ENCODE measurements around the gene EPSTI1.
A peak's percentile ranks its signal among the peaks of the same experiment; 100 is the strongest.

Gene EPSTI1

DNA sequence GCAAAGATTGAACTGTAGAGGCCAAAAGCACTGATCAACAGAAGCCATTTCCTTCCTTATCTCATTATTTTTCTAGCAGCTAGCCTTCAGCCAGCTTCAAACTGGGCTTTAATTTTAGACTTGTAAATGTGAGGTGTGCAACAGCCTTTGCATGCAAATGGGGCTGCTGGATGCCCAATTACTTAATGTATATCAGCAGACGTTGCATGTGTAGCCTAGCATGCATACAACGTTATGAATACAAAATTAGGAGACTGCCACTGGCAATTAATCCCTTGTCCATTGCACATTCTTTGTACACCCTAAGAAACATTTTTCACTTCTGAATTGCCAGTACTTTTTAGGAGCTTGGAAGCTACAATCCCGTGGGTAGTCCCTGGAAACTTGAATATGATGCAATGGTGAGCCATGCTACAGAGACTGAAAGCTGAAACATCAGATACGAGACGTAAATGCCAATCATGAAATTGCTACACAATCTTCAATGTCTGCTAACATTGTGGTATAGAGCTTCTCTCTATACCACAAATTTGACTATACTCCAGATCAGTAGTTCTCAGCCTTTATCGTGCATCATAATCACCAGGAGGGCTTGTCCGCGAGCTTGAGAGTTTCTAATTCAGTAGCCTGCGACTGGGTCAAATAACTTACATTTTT is 20.2 kb downstream of the EPSTI1 start:
- Histone ChIP-seq H4K20me1 (ENCODE audit: insufficient read depth) (no peaks in the 10 kb centered on the region), H3K79me2 (ENCODE audit: insufficient read depth, low read depth) (no peaks in the 10 kb centered on the region), H2AFZ (ENCODE audit: low read depth) (no peak overlapping the region), H3K27ac (no peak overlapping the region), H3K36me3 (ENCODE audit: insufficient read depth) (no peaks in the 10 kb centered on the region), H3K27me3 (ENCODE audit: insufficient read depth, low read depth) (no peaks in the 10 kb centered on the region), H3K4me3 (IDR thresholded peaks at IDR 0.05; ENCODE audit: insufficient read depth, low read depth, low read length) (no peak overlapping the region), H3K4me1 (ENCODE audit: low read depth, poor library complexity, severe bottlenecking) (peaks cover 16% of the 10 kb centered on the region), H3K9ac (no peak overlapping the region), H3K4me2 (no peak overlapping the region)
- TF ChIP-seq, protein P1, sequence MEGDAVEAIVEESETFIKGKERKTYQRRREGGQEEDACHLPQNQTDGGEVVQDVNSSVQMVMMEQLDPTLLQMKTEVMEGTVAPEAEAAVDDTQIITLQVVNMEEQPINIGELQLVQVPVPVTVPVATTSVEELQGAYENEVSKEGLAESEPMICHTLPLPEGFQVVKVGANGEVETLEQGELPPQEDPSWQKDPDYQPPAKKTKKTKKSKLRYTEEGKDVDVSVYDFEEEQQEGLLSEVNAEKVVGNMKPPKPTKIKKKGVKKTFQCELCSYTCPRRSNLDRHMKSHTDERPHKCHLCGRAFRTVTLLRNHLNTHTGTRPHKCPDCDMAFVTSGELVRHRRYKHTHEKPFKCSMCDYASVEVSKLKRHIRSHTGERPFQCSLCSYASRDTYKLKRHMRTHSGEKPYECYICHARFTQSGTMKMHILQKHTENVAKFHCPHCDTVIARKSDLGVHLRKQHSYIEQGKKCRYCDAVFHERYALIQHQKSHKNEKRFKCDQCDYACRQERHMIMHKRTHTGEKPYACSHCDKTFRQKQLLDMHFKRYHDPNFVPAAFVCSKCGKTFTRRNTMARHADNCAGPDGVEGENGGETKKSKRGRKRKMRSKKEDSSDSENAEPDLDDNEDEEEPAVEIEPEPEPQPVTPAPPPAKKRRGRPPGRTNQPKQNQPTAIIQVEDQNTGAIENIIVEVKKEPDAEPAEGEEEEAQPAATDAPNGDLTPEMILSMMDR (conservative IDR thresholded peaks at IDR 0.05; ENCODE audit: low read depth, low read length) = no peak

DNA sequence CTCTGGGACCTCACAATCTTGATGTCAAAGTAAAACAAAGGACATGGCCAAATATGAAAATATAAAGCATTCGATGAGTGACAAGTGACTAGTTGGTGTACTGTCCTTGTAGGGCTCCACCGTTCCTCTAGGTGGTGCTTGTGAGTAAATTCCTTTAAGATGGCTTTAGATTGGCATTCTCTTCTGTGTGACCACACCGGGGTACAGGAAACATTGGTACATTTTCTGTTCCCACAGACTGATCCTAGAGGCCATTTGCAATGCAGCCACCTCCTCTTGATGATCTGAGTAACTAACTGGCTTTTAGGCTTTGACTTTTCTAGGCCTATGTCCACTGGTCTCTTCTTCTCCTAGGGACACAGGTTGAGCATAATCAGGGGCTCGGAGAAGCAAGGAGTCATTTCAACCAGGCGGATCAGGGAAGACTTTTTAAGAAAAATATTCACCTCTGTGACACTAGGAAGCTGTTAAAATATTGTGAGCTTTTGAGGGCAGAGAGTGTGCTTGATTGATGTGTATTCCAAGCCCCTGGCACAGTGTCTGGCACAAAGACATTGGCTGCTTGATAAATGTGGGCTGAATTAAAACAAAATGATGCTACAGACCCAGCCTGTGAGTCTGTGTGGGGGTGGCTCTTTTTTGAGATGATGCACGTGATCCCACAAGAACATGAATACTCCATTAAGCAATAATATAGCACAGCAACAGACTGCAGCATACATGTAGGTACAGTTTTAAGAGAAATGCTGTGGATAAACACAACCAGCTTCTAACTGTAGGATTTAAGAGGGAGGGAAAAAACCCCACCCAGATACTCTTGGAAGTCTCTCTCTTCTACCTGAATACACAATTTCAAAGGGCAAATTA is 21.0 kb downstream of the EPSTI1 start:
- Histone ChIP-seq H3K4me1 (ENCODE audit: low read depth, poor library complexity, severe bottlenecking) (peaks cover 16% of the 10 kb centered on the region), H3K27ac (no peak overlapping the region), H3K4me2 (no peak overlapping the region), H4K20me1 (ENCODE audit: insufficient read depth) (no peaks in the 10 kb centered on the region), H3K79me2 (ENCODE audit: insufficient read depth, low read depth) (no peaks in the 10 kb centered on the region), H2AFZ (ENCODE audit: low read depth) (no peak overlapping the region), H3K9ac (no peak overlapping the region), H3K27me3 (ENCODE audit: insufficient read depth, low read depth) (no peaks in the 10 kb centered on the region), H3K36me3 (ENCODE audit: insufficient read depth) (no peaks in the 10 kb centered on the region), H3K4me3 (IDR thresholded peaks at IDR 0.05; ENCODE audit: insufficient read depth, low read depth, low read length) (no peak overlapping the region)
- TF ChIP-seq, protein P1 (conservative IDR thresholded peaks at IDR 0.05; ENCODE audit: low read depth, low read length) = peak; percentile 77

DNA sequence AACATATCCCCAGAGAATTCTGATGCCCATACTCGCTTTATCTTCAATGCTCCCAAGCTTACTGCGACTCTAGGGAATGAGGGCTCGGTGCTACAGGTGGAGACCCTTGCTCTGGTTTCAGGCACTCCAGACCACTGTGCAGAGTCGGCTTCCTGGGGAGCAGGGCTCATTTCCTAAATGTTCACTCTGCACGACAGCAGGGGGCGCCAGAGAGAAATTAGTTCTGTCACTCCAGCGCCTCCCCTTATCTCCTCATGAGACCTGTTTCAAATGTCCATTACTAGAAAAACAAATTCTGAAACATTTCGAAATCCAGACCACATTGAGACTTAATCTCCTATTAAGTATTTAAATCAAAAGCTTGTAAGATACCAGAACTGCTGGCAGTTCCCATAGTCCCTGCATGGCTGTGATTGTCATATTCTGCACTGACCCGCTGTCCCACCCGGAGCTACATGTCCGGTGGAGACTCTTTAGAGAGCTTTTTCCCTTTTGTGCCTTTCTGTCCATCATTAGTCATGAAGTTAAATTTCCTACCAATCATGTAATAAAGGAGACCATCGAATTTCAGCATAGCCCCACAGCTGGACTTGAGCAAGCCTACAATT is 22.4 kb downstream of the EPSTI1 start:
- Histone ChIP-seq H3K27ac (no peak overlapping the region), H2AFZ (ENCODE audit: low read depth) (no peak overlapping the region)
- TF ChIP-seq, protein P1 (conservative IDR thresholded peaks at IDR 0.05; ENCODE audit: low read depth, low read length) = peak; percentile 82

DNA sequence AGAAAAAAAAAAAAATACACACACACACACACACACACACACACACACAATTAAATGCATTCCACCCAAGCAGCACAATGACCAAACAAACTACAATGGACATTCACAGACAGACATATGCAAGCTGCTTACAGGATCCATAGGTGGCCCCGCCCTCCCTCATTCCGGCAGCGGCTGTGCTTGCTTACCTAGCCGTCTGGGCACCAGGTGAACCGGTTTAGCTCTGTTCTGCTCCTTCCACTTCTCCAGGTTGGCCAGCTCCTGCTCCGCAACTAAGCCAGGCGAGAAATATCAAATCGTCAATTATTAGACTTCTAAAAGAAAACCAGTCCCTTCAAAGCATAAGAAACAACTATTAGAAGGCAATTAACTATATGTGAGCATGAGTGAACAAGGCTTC is 23.1 kb downstream of the EPSTI1 start:
- TF ChIP-seq, protein P1 (conservative IDR thresholded peaks at IDR 0.05; ENCODE audit: low read depth, low read length) = no peak
- H3K36me3 ChIP-seq (ENCODE audit: insufficient read depth) = no peaks in the 10 kb centered on the region
- no peaks in the 10 kb centered on the region for H3K27me3 ChIP-seq (ENCODE audit: insufficient read depth, low read depth)
- H4K20me1 ChIP-seq (ENCODE audit: insufficient read depth) = no peaks in the 10 kb centered on the region
- H3K4me2 ChIP-seq = no peak overlapping the region
- H3K4me3 ChIP-seq (IDR thresholded peaks at IDR 0.05; ENCODE audit: insufficient read depth, low read depth, low read length) = no peak overlapping the region
- no peak overlapping the region for H3K9ac ChIP-seq
- H3K27ac ChIP-seq = no peak overlapping the region
- H3K4me1 ChIP-seq (ENCODE audit: low read depth, poor library complexity, severe bottlenecking) = peaks cover 16% of the 10 kb centered on the region
- no peaks in the 10 kb centered on the region for H3K79me2 ChIP-seq (ENCODE audit: insufficient read depth, low read depth)
- no peak overlapping the region for H2AFZ ChIP-seq (ENCODE audit: low read depth)

More for the DNA sequence above, 22.4 kb downstream of the EPSTI1 start:
- Histone ChIP-seq H4K20me1 (ENCODE audit: insufficient read depth) (no peaks in the 10 kb centered on the region), H3K27me3 (ENCODE audit: insufficient read depth, low read depth) (no peaks in the 10 kb centered on the region), H3K4me2 (no peak overlapping the region), H3K36me3 (ENCODE audit: insufficient read depth) (no peaks in the 10 kb centered on the region), H3K4me1 (ENCODE audit: low read depth, poor library complexity, severe bottlenecking) (peaks cover 16% of the 10 kb centered on the region), H3K9ac (no peak overlapping the region), H3K4me3 (IDR thresholded peaks at IDR 0.05; ENCODE audit: insufficient read depth, low read depth, low read length) (no peak overlapping the region), H3K79me2 (ENCODE audit: insufficient read depth, low read depth) (no peaks in the 10 kb centered on the region)

Data from KMS-11 (cell line).